Lower leg skin (tissue), 4 donors: Measurements from ENCODE around the gene FCHSD1. TPM values are rescaled to one million over a fixed set of nuclear protein-coding genes. Genes with fewer than 3 reads are reported as not detected.

ENCODE experiments used
- DNase-seq, 2 donors: peaks; one replicate each; pipeline ENCODE4 v3.0.0-alpha.2; 2019; ENCODE audit warnings: low spot score in 2 of 2
- H3K4me3 ChIP-seq: fragments of 200-600 bp; sonication (generic); 2 replicates; pipeline ENCODE4 v1.5.1; 2017; ENCODE audit warnings: mild to moderate bottlenecking, low read depth; ENCODE audit not compliant: poor library complexity, severe bottlenecking
- CTCF ChIP-seq, 3 donors: fragments of 450-650 bp; IDR thresholded peaks; one replicate each; pipeline ENCODE4 v1.5.1; 2016; ENCODE audit warnings: antibody characterized with exemption in 3 of 3, mild to moderate bottlenecking in 3 of 3, moderate library complexity in 2 of 3
- POLR2A ChIP-seq, 2 donors: fragments of 450-650 bp; IDR thresholded peaks; one replicate each; pipeline ENCODE4 v1.6.1; 2016 to 2017; ENCODE audit warnings: antibody characterized with exemption in 2 of 2, mild to moderate bottlenecking in 1 of 2, moderate library complexity in 1 of 2
- WGBS, 2 donors: methylation state at CpG; one replicate each; pipeline ENCODE4 v1.1.5; 2018; 5-methylcytosine and 5-hydroxymethylcytosine counted together
- intact Hi-C: fragments of 100-400 bp; cut with DNase I; formaldehyde crosslinking; loops from one replicate; pipeline ENCODE4 v1.15.0; 2023; ENCODE audit warnings: low total_unique reads
- total RNA-seq, 4 donors: library from RNA; depleted of rRNA; stranded (reverse); fragments of >200 nt; gene quantifications; one replicate each; pipeline ENCODE4 v1.1.0, GENCODE V29; 2016

The FCHSD1 gene
- total RNA-seq, 4 donors from 2014 or later: 72.1 to 136 (median 101) TPM

GRCh38 chr5:141672071-141672840 is 21.0 kb upstream of the FCHSD1 start:
- TF ChIP-seq POLR2A (IDR thresholded peaks at IDR 0.05): no peak
- TF ChIP-seq CTCF (IDR thresholded peaks at IDR 0.05): no peak
- WGBS, 2 donors: 91 to 96% methylated on average over 11 to 22 of the region's 23 CpGs
- intact Hi-C loops: no loop called here
- DNase-seq: no peak
- no peak overlapping the region for H3K4me3 ChIP-seq

DNA sequence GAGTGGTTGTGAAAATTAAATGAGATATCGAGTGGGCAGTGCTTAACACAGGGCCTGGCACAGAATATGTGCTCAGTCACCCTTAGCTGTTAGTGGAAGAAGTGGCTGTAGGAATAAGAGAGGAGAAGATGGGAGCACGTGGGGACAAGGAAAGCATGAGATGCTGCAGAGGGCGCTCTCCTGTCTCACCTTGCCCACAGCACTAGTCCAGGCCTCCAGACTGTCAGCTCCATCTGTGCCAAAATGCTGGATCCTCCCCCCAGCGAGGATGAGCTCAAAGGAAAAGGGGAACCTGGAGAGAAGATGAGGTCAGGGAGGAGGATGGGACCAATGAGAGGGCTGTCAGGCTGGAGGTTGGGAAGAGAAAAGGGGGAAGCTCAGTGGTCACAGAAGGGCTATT is 18.3 kb upstream of the FCHSD1 start:
- DNase-seq: no peak
- H3K4me3 ChIP-seq: no peak overlapping the region
- intact Hi-C loops: no loop called here
- WGBS, 2 donors: 75 to 77% methylated on average over 4 of the region's 4 CpGs
- TF ChIP-seq POLR2A (IDR thresholded peaks at IDR 0.05): no peak
- no peak for TF ChIP-seq CTCF (IDR thresholded peaks at IDR 0.05)

DNA sequence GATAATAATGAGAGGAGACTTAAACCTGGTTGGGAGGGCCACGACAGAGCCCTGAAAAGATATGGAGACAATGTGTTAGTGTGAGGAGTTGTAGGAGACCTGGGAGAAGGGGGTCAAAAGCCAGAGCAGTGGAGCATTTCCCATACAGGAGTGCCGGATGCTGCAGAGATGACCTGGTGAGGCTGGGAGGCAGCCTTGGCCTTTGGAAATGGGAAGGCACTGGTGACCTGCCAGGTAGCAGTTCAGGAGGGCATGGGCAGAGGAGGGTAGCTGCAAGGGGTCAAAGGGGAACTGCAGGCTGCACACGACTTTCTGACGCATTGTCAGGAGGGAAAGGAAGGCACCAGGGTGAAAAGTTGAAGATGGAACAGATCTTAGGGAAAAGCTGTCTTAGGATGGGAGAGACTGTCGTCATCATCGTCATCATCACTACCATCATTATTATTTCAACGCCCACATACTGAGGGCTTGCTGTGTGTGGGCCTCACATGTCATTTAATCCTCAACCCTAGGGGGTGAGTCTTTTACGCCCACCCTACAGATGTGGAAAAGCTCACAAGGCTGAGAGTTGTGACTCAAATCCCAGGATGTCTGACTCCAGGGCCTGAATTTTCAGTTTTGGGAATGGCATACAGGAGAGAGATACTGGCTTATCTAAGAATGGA is 17.5 kb upstream of the FCHSD1 start:
- WGBS, 2 donors: 75 to 78% methylated on average over 8 of the region's 8 CpGs
- TF ChIP-seq CTCF (IDR thresholded peaks at IDR 0.05) (no peak), POLR2A (IDR thresholded peaks at IDR 0.05) (no peak)
- intact Hi-C loops: no loop called here
- no peak for DNase-seq
- no peak overlapping the region for H3K4me3 ChIP-seq

DNA sequence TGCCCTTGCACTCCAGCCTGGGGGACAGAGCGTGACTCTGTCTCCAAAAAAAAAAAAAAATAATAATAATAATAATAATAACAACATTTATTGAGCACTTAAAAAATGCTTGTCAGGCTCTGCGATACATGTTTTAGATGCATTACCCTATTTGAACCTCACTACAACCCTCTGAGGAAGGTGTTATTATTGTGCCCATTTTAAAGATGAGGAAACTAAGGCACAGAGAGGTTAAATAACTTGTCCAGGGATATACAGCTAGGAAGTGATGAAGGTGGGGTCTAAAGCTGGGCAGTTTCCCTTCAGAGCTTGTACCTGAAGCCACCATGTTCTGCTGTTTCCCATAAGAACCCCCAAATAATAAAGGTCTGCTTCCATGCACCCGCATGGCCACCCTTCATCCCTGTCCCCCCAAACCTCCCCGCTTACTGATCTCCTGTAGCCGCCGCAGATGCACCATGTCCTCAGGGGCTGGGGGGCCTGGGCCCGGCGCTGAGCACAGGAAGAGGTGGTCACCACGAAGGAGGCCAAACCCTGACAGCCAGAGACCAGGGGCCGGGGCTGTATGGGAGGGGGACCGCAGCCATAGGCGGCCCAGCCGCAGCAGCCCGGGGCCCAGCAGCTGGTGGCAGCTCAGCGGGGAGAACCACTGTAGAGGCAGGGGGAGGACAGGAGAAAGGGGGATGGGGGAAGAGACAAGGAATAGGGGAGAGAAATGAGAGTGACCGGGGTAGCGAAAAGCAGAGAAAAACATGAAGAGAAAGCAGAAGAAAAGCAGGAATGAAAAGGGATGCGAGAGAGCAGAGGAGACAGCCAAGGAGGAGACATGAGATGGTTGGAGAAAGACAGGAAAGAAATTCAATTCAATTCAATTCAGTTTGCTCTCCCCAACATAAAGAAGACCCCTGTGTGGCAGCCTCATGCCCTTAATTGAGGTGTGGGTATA is 15.1 kb upstream of the FCHSD1 start:
- DNase-seq: no peak
- TF ChIP-seq POLR2A (IDR thresholded peaks at IDR 0.05) (no peak), CTCF (IDR thresholded peaks at IDR 0.05) (no peak)
- no peak overlapping the region for H3K4me3 ChIP-seq
- 90 to 94% methylated on average over 18 of the region's 18 CpGs for WGBS, 2 donors
- intact Hi-C loops: no loop called here

GRCh38 chr5:141664733-141665461 is 13.7 kb upstream of the FCHSD1 start:
- peak in 1 of 3 donors; percentile 71 for TF ChIP-seq CTCF (IDR thresholded peaks at IDR 0.05)
- no peak for TF ChIP-seq POLR2A (IDR thresholded peaks at IDR 0.05)
- intact Hi-C loops: no loop called here
- H3K4me3 ChIP-seq: no peak overlapping the region
- 29 to 42% methylated on average over 13 of the region's 13 CpGs for WGBS, 2 donors
- peak; percentile 66 to 95 for DNase-seq
